Epithelial cell of proximal tubule (primary cell): ENCODE measurements around the gene NAMPT. TPM values are rescaled to one million over a fixed set of nuclear protein-coding genes. Genes with fewer than 3 reads are reported as not detected.

Experiments
- DNase-seq: peaks from one replicate; pipeline ENCODE4 v3.0.0-alpha.2; 2011; ENCODE audit warnings: low read depth
- H3K4me3 ChIP-seq: 2 replicates; pipeline ENCODE4 v1.5.1; 2011; ENCODE audit warnings: low read depth, mild to moderate bottlenecking, low read length
- CTCF ChIP-seq: conservative IDR thresholded peaks from 2 replicates; pipeline ENCODE4 v1.5.1; 2012; ENCODE audit warnings: low read depth, mild to moderate bottlenecking, low read length
- total RNA-seq: library from RNA; depleted of rRNA; stranded (reverse); fragments of >200 nt; gene quantifications from 2 replicates; pipeline ENCODE4 v1.2.3, GENCODE V29; 2015

The NAMPT gene
- total RNA-seq, 1 donor from 2014 or later, result 81.0 TPM

GRCh38 chr7:106231856-106232490 is 52.8 kb downstream of the NAMPT start:
- no peak for TF ChIP-seq CTCF
- H3K4me3 ChIP-seq, result no peak overlapping the region
- no peak for DNase-seq

- no peak for TF ChIP-seq CTCF
- no peak overlapping the region for H3K4me3 ChIP-seq
- no peak for DNase-seq
Observed at GRCh38 chr7:106225856-106226255, 58.9 kb downstream of the NAMPT start.

- TF ChIP-seq CTCF, result no peak
- DNase-seq, result no peak
- H3K4me3 ChIP-seq, result no peak overlapping the region
Observed at GRCh38 chr7:106224797-106225196, 60.0 kb downstream of the NAMPT start.

GRCh38 chr7:106223156-106223555 is 61.6 kb downstream of the NAMPT start:
- H3K4me3 ChIP-seq, result no peak overlapping the region
- no peak for DNase-seq
- TF ChIP-seq CTCF, result no peak

- DNase-seq, result no peak
- H3K4me3 ChIP-seq, result no peak overlapping the region
- no peak for TF ChIP-seq CTCF
Observed at GRCh38 chr7:106222545-106222944, 62.2 kb downstream of the NAMPT start.

- no peak overlapping the region for H3K4me3 ChIP-seq
- no peak for DNase-seq
- no peak for TF ChIP-seq CTCF
Observed at GRCh38 chr7:106220307-106220706, 64.5 kb downstream of the NAMPT start.

GRCh38 chr7:106219170-106219569 is 65.6 kb downstream of the NAMPT start:
- DNase-seq, result no peak
- TF ChIP-seq CTCF, result no peak
- H3K4me3 ChIP-seq, result no peak overlapping the region
